Psoas muscle (tissue), 8 donors: Measurements from ENCODE around the gene TBC1D21. TPM values are rescaled to one million over a fixed set of nuclear protein-coding genes. Genes with fewer than 3 reads are reported as not detected.

Experiments used
- ATAC-seq, 4 donors: fragments of 200-7000 bp; cut with Tn5 transposase; one replicate each; pipeline ENCODE4 v1.9.1; 2020; ENCODE audit warnings: moderate library complexity in 3 of 4, mild to moderate bottlenecking in 2 of 4
- DNase-seq, 2 donors: peaks; one replicate each; pipeline ENCODE4 v3.0.0-alpha.2; 2020
- H3K27ac ChIP-seq: fragments of 200-600 bp; one replicate; pipeline ENCODE4 v1.8.0; 2022
- H3K27me3 ChIP-seq, 3 donors: fragments of 200-600 bp in 1 of 3; one replicate each; pipeline versions ENCODE4 v1.6.1 to v1.8.0; 2013 to 2022; ENCODE audit warnings: low read length in 2 of 3, mild to moderate bottlenecking in 2 of 3, moderate library complexity in 1 of 3; ENCODE audit not compliant: insufficient read depth in 3 of 3
- H3K36me3 ChIP-seq, 2 donors: fragments of 200-600 bp in 1 of 2; one replicate each; pipeline versions ENCODE4 v1.6.1 to v1.8.0; 2013 to 2022; ENCODE audit warnings: low read depth in 1 of 2, mild to moderate bottlenecking in 1 of 2, moderate library complexity in 1 of 2; ENCODE audit not compliant: insufficient read depth in 1 of 2
- H3K4me1 ChIP-seq: fragments of 200-600 bp; one replicate; pipeline ENCODE4 v1.8.0; 2022
- H3K4me3 ChIP-seq: fragments of 200-600 bp; one replicate; pipeline ENCODE4 v1.8.0; 2022; ENCODE audit warnings: mild to moderate bottlenecking
- H3K9me3 ChIP-seq: fragments of 200-600 bp; one replicate; pipeline ENCODE4 v1.8.0; 2022
- CTCF ChIP-seq: fragments of 200-600 bp; IDR thresholded peaks from one replicate; pipeline ENCODE4 v1.8.0; 2022; ENCODE audit warnings: antibody characterized with exemption
- WGBS, 3 donors: extraction: QIAGEN DNeasy Blood & Tissue Kit; methylation state at CpG; one replicate each; pipeline versions ENCODE4 v1.1.6 to v1.1.7; 2013; 5-methylcytosine and 5-hydroxymethylcytosine counted together
- intact Hi-C, 2 donors: fragments of 100-400 bp; cut with DNase I; formaldehyde crosslinking; loops; one replicate each; pipeline versions ENCODE4 v1.11.0 to v1.14.2; 2022
- polyA plus RNA-seq, 3 donors: library from polyadenylated mRNA; stranded (reverse); fragments of 200-250 nt; gene quantifications; one replicate each; pipeline ENCODE4 v1.2.3, GENCODE V29; 2013
- total RNA-seq, 4 donors: library from RNA; stranded (reverse); fragmentation: NEBNext Ultra II Directional in 2 of 4; extraction: Animal tissue kit (Norgen Biotek cat#: 25700) in 2 of 4; gene quantifications; one replicate each; pipeline versions ENCODE4 v1.2.1 to v1.2.4, GENCODE V29; 2021 to 2023
- donor health status: healthy with polysubstance abuse.
- donor health status: DM: no; HTN: no; CAD: no; lungs with moderate emphysema.
- donor health status: Bipolar disorder and iron deficiency.
- donor health status: healthy.
- donor health status: DM: yes; HTN: yes; CAD: no.
- donor health status: DM: no; HTN: no; CAD: no.
- donor health status: DM: no; HTN: no; CAD: no.
- donor health status: DM: yes; HTN: yes; CAD: no.

The TBC1D21 gene
- total and polyA plus RNA-seq, 7 donors, result not detected

- Histone ChIP-seq H3K4me3 (no peak overlapping the region), H3K9me3 (no peaks in the 10 kb centered on the region), H3K4me1 (peaks cover 25% of the 10 kb centered on the region), H3K36me3 (no peaks in the 10 kb centered on the region), H3K27ac (no peak overlapping the region), H3K27me3 (peaks cover 0 to 2% (median 0%) of the 10 kb centered on the region in 3 donors)
- intact Hi-C loops, result loop anchor here in 1 of 2 donors (10.0 kb wide), 1 partner anchor 355 kb away; no protein-coding TSS in a partner anchor
- TF ChIP-seq CTCF, result no peak
- ATAC-seq, result no peak
- 91 to 93% (median 93%) methylated on average over 6 of the region's 6 CpGs for WGBS, 3 donors
- DNase-seq, result no peak
Observed at GRCh38 chr15:73919706-73920105, 46.3 kb downstream of the TBC1D21 start.

GRCh38 chr15:73921254-73921925 is 48.0 kb downstream of the TBC1D21 start:
- 61 to 67% (median 65%) methylated on average over 4 of the region's 4 CpGs for WGBS, 3 donors
- H3K4me1 ChIP-seq, result peaks cover 25% of the 10 kb centered on the region
- H3K36me3 ChIP-seq, result no peaks in the 10 kb centered on the region
- H3K4me3 ChIP-seq, result no peak overlapping the region
- no peak for DNase-seq
- no peak for TF ChIP-seq CTCF
- H3K9me3 ChIP-seq, result no peaks in the 10 kb centered on the region
- no peak overlapping the region for H3K27ac ChIP-seq
- intact Hi-C loops, result no loop called here
- peaks cover 0 to 2% (median 0%) of the 10 kb centered on the region in 3 donors for H3K27me3 ChIP-seq
- no peak for ATAC-seq

GRCh38 chr15:73922186-73923151 is 49.1 kb downstream of the TBC1D21 start:
- Histone ChIP-seq H3K36me3 (no peaks in the 10 kb centered on the region), H3K27ac (no peak overlapping the region), H3K4me3 (no peak overlapping the region), H3K9me3 (no peaks in the 10 kb centered on the region), H3K27me3 (peaks cover 0 to 9% (median 5%) of the 10 kb centered on the region in 3 donors), H3K4me1 (peaks cover 25% of the 10 kb centered on the region)
- 34 to 52% (median 35%) methylated on average over 18 to 19 of the region's 19 CpGs for WGBS, 3 donors
- no peak for ATAC-seq
- no peak for TF ChIP-seq CTCF
- intact Hi-C loops, result no loop called here
- no peak for DNase-seq

GRCh38 chr15:73923156-73923487 is 49.8 kb downstream of the TBC1D21 start:
- no peaks in the 10 kb centered on the region for H3K36me3 ChIP-seq
- peak overlapping the region; percentile 56 for H3K27ac ChIP-seq
- H3K27me3 ChIP-seq, result peaks cover 0 to 9% (median 6%) of the 10 kb centered on the region in 3 donors
- peaks cover 30% of the 10 kb centered on the region for H3K4me1 ChIP-seq
- no peak for TF ChIP-seq CTCF
- DNase-seq, result no peak
- WGBS, 3 donors, result 49 to 71% (median 53%) methylated on average over 6 to 7 of the region's 7 CpGs
- H3K9me3 ChIP-seq, result no peaks in the 10 kb centered on the region
- intact Hi-C loops, result no loop called here
- ATAC-seq, result no peak
- no peak overlapping the region for H3K4me3 ChIP-seq
